GM10266 (cell line): ENCODE data around the gene FAM227B.

Experiments
- DNase-seq: peaks from one replicate; pipeline ENCODE4 v3.0.0; 2012; ENCODE audit errors: extremely low spot score
- TF ChIP-seq, protein P1 (sequence below): IDR thresholded peaks from 2 replicates; pipeline ENCODE4 v1.5.1; 2012; ENCODE audit warnings: mild to moderate bottlenecking, low read depth; ENCODE audit not compliant: control insufficient read depth, insufficient read depth; ENCODE audit errors: missing control alignments

FAM227B gene

DNA sequence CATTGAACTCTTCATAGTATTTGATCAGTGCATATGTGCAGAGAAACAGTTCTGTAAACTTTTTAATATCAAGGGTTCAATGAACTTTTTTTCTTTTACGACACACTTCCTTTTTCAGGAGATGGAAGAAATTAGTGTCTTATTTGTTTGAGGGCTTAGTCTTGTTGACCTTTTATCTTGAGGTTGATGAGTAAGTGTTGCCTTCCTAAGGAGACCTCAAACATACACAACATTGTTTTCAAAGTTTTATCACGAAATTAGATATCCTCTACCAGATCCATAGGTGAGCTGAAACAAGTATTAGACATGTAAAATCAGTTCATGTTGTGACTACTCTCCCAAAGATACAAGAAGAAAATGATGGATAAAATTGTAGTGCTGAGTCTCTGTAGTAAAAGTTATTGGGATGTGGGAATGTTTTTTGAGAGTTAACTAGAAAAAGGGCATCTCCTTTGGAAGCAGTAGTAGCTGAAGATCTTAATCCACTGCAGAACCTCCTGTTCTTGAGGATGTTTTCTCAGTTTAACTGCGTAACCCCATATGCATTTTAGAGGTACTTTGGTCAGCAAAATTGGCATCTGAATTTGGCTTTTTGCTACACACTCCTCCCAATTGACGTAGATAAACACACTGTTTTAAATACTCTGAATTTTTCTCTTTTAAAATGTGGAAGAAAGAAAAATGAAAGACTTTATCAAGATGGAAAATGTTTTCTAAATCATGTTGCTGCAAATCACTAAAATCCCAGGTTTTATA, 333.8 kb downstream of the FAM227B start:
- DNase-seq = no peak

DNA sequence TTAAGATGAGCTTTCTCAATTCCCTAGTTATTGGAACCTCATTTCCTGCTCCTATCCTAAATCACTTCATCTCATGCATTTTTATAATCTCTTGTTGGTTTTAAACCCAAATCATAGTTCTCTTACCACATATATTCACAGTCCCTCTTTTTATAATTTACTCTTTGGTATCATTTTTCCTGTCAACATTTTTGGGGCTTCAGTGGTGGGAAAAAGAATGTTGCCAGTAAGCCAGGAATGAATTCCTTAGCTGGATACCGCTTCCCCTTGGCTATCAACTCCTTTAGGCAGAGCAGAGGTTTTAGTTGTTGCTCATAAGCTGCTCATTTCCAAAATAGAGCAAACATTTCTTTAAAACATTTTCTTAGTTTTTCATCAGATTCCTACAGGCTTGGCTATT, 338.3 kb downstream of the FAM227B start:
- no peak for DNase-seq
- TF ChIP-seq, protein P1, sequence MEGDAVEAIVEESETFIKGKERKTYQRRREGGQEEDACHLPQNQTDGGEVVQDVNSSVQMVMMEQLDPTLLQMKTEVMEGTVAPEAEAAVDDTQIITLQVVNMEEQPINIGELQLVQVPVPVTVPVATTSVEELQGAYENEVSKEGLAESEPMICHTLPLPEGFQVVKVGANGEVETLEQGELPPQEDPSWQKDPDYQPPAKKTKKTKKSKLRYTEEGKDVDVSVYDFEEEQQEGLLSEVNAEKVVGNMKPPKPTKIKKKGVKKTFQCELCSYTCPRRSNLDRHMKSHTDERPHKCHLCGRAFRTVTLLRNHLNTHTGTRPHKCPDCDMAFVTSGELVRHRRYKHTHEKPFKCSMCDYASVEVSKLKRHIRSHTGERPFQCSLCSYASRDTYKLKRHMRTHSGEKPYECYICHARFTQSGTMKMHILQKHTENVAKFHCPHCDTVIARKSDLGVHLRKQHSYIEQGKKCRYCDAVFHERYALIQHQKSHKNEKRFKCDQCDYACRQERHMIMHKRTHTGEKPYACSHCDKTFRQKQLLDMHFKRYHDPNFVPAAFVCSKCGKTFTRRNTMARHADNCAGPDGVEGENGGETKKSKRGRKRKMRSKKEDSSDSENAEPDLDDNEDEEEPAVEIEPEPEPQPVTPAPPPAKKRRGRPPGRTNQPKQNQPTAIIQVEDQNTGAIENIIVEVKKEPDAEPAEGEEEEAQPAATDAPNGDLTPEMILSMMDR = no peak

More for the DNA sequence above, 333.8 kb downstream of the FAM227B start:
- TF ChIP-seq, protein P1 = no peak

DNA sequence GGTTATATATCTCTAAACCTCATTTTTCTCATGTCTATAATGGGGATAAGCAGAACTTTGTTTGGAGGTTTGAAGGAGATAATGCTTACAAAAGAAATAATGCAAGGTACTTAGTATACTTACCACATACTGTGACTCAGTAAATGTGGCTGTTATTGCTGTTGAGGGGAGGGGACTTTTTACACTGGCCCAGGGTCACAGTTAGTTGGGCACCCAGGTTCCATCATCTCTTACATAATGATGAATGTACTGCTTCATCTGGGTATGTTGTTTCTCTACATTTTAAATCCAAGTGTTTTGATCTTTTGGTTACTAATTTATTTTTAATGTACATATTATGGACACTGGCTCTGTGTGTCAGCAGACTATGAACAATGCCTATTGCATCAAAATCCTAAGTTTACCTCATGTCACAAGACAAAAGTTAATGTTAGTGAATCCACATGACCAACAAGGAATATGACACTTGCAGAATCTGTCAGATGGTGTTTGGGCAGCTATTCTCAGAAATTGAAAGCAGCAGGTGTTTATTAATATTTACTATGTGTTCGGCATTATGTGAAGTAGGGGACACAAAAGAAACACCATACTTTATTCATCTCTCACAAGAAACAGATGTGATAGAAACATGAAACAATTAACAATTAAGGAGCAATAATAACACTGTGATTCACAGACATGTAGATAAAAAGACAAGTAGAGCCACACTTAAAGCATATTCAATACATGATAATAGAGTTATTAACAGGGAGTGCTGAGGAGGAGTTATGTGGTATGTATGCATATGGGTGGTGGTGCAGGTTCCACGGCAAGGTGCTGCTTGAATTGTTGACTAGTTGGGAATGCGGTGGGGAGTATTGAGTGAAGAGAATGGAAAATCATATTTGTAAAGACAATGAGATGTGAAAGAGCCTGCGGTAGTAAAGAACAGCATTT, 340.8 kb downstream of the FAM227B start:
- TF ChIP-seq, protein P1 = no peak
- no peak for DNase-seq

DNA sequence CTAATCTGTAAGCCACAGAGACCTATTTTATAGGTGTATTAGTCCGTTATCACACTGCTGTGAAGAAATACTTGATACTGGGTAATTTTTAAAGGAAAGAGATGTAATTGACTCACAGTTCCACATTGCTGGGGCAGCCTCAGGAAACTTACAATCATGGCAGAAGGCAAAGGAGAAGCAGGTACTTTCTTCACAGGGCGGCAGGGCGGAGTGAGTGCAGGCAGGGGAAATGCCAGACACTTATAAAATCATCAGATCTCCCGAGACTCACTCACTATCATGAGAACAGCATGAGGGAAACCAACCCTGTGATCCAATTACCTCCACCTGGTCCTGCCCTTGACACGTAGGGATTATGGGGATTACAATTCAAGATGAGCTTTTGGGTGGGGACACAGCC, 341.9 kb downstream of the FAM227B start:
- TF ChIP-seq, protein P1 = no peak

More for the DNA sequence above, 341.9 kb downstream of the FAM227B start:
- DNase-seq = no peak
